Stimulated activated CD4-positive, alpha-beta T cell treated with anti-CD3 and anti-CD28 coated beads, Interleukin-12 subunit alpha, Interleukin-12 subunit beta, amount 100 ng/mL, for 24 hours (primary cell): ENCODE results near the gene EXOG.
A peak's percentile ranks its signal among the peaks of the same experiment; 100 is the strongest.

Experiments used
- DNase-seq, 2 experiments: peaks; one replicate each; pipeline ENCODE4 v3.0.0-alpha.2; 2020; ENCODE audit warnings: low read depth in 2 of 2

Gene EXOG

DNA sequence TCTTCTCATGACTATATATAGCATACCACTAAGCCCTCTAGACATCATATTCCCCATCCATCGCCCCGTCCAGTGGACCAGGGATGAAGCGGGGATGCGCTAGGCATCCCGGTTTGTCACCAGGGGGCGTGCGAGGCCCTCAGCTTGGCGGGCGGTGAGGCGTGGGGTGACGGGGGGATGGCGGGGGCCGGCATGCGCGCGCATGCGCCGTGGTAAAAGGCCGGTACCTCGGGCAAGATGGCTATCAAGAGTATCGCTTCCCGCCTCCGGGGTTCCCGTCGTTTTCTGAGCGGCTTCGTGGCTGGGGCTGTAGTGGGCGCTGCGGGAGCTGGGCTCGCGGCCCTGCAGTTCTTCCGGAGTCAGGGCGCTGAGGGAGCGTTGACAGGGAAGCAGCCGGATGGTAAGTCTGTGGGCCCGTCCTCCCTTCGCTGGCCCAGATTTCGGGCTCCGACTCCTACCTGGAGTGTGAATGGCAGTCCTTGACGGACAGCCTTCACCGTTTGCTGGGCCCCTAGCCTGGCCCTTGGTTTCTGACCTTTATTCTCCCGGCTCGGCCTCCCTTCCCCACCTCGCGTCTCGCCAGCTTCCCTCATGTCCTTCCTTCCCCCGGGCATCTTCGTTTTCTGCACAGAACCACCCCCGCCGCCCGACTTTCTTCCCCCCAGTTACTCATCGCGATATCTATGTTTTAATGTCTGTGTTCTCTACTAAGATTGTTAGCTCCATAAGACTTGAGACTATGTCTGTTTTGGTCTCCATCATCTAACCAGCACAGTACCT, at the start of gene EXOG:
Gene EXOG (plus strand): TSS at position 210 of the 780 bp plus-strand sequence. CDS start 28 bp downstream, at position 238.
- DNase-seq = peak; percentile 88 to 94

- DNase-seq = no peak
Observed at GRCh38 chr3:38446812-38447211, 49.3 kb upstream of the EXOG start.

DNA sequence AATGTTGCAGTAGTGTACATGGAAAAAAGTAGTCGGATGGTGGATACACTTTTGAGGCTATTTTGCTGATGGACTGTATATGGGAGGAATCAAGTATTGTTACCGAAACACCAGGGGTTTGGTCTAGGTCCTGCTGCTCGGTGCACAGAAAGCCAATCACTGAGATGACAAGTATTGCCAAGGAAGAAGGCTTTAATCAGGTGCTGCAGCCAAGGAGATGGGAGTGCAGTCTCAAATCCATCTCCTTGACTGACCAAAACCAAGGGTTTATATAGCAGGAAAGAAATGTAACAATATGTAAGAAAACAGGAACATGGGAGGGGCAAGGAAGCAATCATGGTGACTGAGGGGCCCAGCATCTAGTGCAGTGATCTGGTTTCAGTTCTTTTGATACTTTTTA, 45.3 kb upstream of the EXOG start:
- no peak for DNase-seq

GRCh38 chr3:38453075-38453912, 42.8 kb upstream of the EXOG start, which contains the start of gene ACVR2B:
Gene ACVR2B, plus strand, starts transcription at chr3:38453890. Its CDS starts 433 bp downstream, at chr3:38454323.
- DNase-seq = peak; percentile 38 to 65

GRCh38 chr3:38453913-38454177, 42.3 kb upstream of the EXOG start:
- no peak for DNase-seq

DNA sequence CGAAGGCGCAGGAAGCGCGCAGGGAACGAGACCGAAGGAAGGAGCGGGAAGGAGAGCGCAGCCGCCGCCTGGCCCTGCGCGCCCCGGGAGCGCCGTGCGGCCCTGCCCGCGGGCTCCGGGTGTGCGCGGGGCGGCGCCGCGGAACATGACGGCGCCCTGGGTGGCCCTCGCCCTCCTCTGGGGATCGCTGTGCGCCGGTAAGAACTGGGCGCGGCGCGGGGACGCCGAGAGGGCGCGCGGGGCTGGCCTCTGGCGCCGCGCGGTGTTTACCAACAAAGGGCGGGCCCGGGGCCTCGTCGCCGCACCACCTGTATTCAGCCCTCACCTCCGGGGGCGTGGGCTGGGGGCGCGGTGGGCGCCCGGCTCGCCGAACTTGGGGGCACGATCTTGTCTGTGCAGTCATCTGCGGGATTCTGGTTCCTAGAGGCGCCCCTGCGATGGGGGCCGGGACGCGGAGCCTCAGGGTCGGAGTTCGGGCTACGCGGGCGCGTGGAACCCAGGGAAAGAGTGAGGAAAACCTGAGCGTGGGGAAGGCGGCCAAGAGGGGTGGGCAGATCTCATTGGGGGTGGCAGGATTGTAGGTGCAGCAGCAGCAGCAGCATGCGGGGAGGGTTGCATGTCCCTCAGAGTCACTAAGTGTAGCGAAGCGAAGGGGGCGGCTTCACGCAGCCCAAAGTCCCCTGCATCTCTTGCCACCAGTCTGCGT, 41.8 kb upstream of the EXOG start:
- no peak for DNase-seq

GRCh38 chr3:38454884-38455638, 41.1 kb upstream of the EXOG start:
- DNase-seq = peak in 1 of 2 experiments; percentile 39

- DNase-seq = no peak
Observed at GRCh38 chr3:38455639-38456430, 40.3 kb upstream of the EXOG start.

- DNase-seq = no peak
Observed at GRCh38 chr3:38457111-38458003, 38.8 kb upstream of the EXOG start.

DNA sequence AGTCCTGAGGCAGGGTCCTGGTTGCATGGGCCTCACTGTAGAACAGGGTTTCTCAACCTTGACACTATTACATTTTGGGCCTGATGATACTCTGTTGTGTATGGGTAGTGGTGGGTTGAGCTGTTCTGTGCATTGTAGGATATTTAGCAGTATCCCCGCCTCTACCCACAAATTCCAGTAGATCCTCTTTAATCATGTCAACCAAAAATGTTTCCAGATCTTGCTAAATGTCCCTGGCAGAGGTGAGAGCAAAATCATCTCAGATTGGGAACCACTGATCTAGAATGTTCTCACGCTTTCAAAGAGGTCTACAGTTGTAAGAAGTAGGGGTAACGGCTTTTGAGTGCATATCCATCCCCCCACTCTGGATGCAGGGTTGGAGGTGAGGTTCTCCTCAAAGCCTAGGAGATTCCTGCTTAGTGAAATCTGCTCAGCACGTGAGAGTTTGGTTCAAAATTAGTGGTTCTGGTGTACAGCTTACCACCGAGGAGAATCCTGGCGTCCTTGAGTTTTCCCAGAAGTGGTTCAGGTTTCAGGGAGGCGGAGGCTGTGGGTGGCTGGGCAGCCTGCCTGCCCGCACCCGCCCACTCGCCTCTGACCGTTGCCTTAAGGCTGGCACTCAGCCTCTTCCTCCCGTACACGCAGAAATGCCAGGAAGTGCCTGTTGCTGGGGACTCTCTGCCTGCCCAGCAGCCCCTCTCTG, 37.2 kb upstream of the EXOG start:
- no peak for DNase-seq

DNA sequence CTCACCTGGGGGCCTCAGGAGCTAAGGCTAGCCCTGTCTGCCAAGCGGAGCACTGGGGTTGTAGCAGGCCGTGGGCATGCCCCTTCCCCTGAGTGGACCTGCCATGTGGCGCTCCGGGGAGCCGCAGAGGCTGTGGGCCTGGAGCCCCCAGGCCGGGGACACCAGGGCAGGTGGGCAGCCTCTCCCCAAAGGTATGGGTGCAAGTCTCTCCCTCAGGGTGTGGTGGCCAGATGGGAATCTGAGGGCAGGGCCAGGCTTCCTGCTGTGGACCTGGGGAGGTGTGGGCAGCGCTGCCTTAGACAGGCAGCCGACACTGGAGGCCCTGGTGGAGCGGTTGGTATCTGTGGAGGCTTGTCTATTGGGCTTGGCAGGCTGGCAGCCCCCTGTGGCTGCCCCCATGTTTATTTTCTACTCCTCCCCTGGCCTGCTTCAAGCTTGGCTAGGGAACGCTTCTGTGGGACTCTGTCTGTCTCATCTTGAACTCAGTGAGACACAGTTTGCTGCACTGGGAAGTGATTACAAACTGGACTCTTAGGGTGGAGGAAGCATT, 36.6 kb upstream of the EXOG start:
- DNase-seq = no peak

DNA sequence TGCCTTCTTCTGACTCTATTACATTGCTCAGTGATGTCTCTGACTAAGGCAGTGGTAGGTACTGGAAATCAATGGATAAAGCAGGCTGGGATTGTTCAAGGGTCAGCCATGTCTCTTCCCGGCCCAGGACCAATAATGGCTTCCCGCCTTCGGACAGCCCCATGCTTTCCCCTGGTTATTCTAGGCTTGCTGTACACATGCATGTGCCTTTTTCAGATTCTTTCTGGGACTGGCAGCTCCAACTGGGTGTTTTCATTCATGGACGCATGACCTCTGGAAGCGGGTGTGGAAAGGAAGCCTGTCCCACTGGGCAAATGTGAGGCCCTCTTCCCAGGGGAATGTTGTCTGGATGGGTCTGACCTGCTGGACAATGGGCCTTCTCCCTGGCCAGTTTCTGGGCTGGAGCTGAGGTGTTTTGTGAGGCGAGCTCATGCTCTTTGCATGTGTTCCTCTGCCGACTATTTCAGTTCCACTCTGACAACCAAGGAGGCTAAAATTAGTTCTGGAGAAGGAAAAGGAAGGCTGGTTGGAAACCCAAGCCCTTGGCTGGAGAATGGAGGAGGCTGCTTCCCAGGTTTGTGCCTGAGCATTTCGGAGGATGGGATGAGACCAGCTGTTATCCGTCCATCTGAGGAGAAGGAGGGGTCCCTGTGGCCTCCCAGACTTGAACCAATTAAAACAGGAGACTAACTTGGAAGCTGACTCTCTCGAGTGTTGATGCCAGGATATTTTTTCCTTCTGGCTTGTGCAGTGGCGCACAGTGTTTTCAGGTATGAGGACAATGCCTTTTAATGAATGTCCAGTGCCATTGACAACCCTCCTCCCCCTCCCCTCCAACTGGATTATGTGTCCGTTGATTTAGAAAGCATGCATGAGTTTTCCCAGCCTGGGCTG, 35.5 kb upstream of the EXOG start:
- DNase-seq = no peak

DNA sequence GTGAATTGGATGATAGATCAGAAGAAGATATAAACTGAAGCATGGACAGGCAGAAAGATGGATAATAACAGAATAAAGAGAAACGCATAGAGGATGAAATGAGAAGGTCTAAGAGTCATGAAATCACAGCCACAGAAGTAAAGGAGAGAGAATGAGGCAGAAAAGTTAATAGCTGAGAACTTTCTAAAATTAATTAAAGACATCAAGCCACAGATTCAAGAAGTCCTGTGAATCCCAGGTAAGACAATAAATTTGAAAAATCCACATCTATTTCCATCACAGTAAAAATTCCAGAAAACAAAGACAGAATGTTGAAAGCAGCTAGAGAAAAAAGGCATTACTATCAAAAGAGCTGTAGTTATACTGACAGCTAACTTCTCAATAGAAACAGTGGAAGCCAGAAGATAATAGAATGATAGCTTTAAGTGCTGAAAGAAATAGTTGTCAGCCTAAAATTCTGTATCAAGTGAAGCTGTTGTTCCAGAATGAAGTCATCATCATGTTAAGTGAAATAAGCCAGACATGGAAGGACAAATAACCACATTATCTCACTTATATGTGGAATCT, 30.5 kb upstream of the EXOG start:
- no peak for DNase-seq

- no peak for DNase-seq
Observed at GRCh38 chr3:38468765-38469164, 27.4 kb upstream of the EXOG start.

DNA sequence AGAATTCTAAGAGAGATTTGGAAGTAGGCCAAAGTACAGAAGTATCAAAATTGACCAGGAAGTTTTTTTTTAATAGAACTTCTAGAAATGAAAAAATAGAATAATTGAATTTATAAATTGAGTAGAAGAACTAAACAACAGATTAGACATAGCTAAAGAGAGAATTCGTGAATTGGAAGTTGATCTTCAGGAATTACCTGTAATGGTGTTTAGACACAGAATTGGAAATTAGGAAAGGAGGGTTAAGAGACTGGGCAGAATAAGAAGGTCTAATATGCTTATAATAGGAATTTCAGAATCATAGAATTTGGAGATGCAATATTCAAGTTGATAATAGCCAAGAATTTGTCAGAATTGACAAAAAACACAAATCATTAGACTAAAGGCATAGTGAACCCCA, 26.3 kb upstream of the EXOG start:
- no peak for DNase-seq

DNA sequence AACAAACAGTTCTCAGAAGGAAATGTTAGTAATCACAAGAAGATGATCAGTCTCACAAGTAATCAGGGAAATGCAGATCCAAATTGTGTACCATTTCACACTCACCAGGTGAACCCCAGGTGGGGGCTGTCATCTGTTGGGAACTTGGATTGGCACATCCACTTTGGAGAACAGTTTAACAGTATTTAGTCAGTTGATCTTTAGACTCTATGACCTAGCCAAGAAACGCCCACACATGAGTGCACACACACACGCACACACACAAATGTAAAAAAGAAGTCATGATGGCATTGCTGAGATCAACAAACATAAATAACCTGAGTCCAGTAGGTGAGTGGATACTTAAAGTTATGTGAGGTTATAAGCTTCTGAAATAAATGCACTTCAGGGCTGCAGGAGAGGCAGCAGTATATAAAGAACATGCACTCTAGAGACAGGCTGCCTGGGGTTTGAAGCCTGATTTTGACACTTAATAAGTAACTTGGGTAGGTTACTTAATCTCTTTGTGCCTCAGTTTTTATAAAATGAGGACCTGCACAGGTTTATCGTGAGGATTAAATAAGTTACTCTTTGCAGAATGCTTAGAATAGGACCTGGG, 24.8 kb upstream of the EXOG start:
- DNase-seq = no peak

GRCh38 chr3:38472342-38472741, 23.8 kb upstream of the EXOG start:
- DNase-seq = no peak
